ENCODE data around the gene ATG13.

ATG13 gene

DNA sequence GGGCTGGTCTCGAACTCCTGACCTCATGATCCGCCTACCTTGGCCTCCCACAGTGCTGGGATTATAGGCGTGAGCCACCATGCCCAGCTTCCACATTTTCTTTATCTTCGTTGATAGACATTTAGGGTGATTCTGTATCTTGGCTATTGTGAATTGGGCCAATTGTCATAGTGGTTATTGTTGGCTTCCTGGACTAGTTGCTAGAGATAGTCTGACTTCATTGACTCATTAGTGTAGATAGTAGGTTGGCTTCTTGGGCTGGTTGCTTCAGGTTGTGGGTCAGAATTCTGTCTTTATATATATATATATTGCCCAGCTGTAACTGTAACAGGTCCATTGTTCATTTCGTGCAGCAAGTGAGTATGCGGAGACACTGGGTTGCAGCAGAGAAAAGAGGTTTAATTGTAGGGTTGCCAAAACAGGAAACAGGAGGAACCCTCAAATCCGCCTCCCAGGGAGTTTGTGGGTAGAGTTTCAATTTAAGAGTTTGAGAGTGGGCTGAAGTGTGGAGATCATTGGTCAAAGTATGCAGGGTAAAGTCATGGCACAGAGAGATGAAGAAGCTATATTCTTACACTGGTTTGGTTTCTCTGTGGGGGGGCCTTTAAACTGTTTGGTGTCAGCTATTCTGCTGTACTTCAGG, 22.0 kb downstream of the ATG13 start:
- no peaks in the 10 kb centered on the region; the same call in 1 of the 2 replicates for H3F3A ChIP-seq (ENCODE audit: control insufficient read depth, insufficient read depth)
- H3K9me3 ChIP-seq (ENCODE audit: control insufficient read depth, insufficient read depth, low read length): no peaks in the 10 kb centered on the region
- TF ChIP-seq CTCF (IDR thresholded peaks at IDR 0.05; ENCODE audit: low read depth, low read length, poor library complexity, severe bottlenecking) (no peak), EZH2phosphoT487 (IDR thresholded peaks at IDR 0.05; ENCODE audit: borderline replicate concordance, low read length) (no peak)
- no peaks in the 10 kb centered on the region for H3K79me2 ChIP-seq (ENCODE audit: control insufficient read depth, low read length)
- H3K27me3 ChIP-seq (ENCODE audit: control insufficient read depth, low read length): no peaks in the 10 kb centered on the region
- no peak overlapping the region for H3K4me2 ChIP-seq (ENCODE audit: low read length)
- no peaks in the 10 kb centered on the region for H3K9me2 ChIP-seq (replicated peaks; ENCODE audit: control insufficient read depth, low read length)
- no peaks in the 10 kb centered on the region for H3K4me1 ChIP-seq (ENCODE audit: control insufficient read depth, low read length)
- H3K27ac ChIP-seq (ENCODE audit: low read depth, low read length): no peak overlapping the region
- H4K20me1 ChIP-seq (ENCODE audit: control insufficient read depth, insufficient read depth, low read depth, low read length): no peaks in the 10 kb centered on the region
- no peak overlapping the region for H3K4me3 ChIP-seq (ENCODE audit: low read length)
- peaks cover 9% of the 10 kb centered on the region for H3K36me3 ChIP-seq (ENCODE audit: control insufficient read depth, low read length)

DNA sequence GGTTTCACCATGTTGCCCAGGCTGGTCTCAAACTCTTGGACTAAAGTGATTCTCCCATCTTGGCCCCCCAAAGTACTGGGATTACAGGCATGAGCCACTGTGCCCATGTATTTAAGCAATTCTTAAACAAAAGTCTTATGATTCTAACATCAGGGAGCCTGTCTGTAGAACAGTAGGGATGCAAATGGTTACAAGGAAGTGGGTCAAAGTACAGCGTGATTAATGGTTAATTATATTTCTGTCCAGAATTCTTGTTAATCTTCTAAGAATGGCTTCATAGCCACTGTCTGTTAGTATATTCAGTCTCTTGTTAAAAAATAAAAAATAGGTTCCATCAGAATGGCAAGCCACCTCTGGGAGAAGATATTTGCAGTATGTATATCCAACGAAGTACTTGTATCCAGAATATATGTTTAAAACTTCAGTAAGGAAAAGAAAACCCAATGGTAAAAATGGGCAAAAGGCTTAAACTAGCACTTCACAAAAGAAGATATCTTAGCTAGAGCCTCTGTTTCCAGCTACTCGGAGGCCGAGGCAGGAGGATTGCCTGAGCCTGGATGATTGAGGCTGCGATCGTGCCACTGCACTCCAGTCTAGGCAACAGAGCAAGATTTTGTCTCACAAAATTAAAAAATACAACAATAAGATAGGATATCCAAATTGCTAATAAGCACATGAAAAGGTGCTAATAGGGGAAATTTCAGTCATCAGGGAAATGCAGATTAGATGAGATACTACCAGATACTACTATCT, 22.9 kb downstream of the ATG13 start:
- no peaks in the 10 kb centered on the region for H4K20me1 ChIP-seq (ENCODE audit: control insufficient read depth, insufficient read depth, low read depth, low read length)
- no peaks in the 10 kb centered on the region for H3K9me3 ChIP-seq (ENCODE audit: control insufficient read depth, insufficient read depth, low read length)
- H3K27ac ChIP-seq (ENCODE audit: low read depth, low read length): no peak overlapping the region
- H3K36me3 ChIP-seq (ENCODE audit: control insufficient read depth, low read length): peaks cover 15% of the 10 kb centered on the region
- TF ChIP-seq EZH2phosphoT487 (IDR thresholded peaks at IDR 0.05; ENCODE audit: borderline replicate concordance, low read length): no peak
- no peak for TF ChIP-seq CTCF (IDR thresholded peaks at IDR 0.05; ENCODE audit: low read depth, low read length, poor library complexity, severe bottlenecking)
- H3K4me3 ChIP-seq (ENCODE audit: low read length): no peak overlapping the region
- H3F3A ChIP-seq (ENCODE audit: control insufficient read depth, insufficient read depth): no peaks in the 10 kb centered on the region; the same call in 1 of the 2 replicates
- H3K4me1 ChIP-seq (ENCODE audit: control insufficient read depth, low read length): no peaks in the 10 kb centered on the region
- no peak overlapping the region for H3K4me2 ChIP-seq (ENCODE audit: low read length)
- no peaks in the 10 kb centered on the region for H3K27me3 ChIP-seq (ENCODE audit: control insufficient read depth, low read length)
- no peaks in the 10 kb centered on the region for H3K79me2 ChIP-seq (ENCODE audit: control insufficient read depth, low read length)
- no peaks in the 10 kb centered on the region for H3K9me2 ChIP-seq (replicated peaks; ENCODE audit: control insufficient read depth, low read length)

GRCh38 chr11:46641639-46642038, 24.3 kb downstream of the ATG13 start:
- no peak overlapping the region for H3K27ac ChIP-seq (ENCODE audit: low read depth, low read length)
- H3K79me2 ChIP-seq (ENCODE audit: control insufficient read depth, low read length): no peaks in the 10 kb centered on the region
- H3K4me3 ChIP-seq (ENCODE audit: low read length): no peak overlapping the region
- H3K36me3 ChIP-seq (ENCODE audit: control insufficient read depth, low read length): peaks cover 20% of the 10 kb centered on the region
- H3K9me3 ChIP-seq (ENCODE audit: control insufficient read depth, insufficient read depth, low read length): no peaks in the 10 kb centered on the region
- no peaks in the 10 kb centered on the region for H4K20me1 ChIP-seq (ENCODE audit: control insufficient read depth, insufficient read depth, low read depth, low read length)
- no peaks in the 10 kb centered on the region for H3K4me1 ChIP-seq (ENCODE audit: control insufficient read depth, low read length)
- no peaks in the 10 kb centered on the region; the same call in 1 of the 2 replicates for H3F3A ChIP-seq (ENCODE audit: control insufficient read depth, insufficient read depth)
- no peaks in the 10 kb centered on the region for H3K9me2 ChIP-seq (replicated peaks; ENCODE audit: control insufficient read depth, low read length)
- no peak overlapping the region for H3K4me2 ChIP-seq (ENCODE audit: low read length)
- no peaks in the 10 kb centered on the region for H3K27me3 ChIP-seq (ENCODE audit: control insufficient read depth, low read length)
- TF ChIP-seq CTCF (IDR thresholded peaks at IDR 0.05; ENCODE audit: low read depth, low read length, poor library complexity, severe bottlenecking) (no peak), EZH2phosphoT487 (IDR thresholded peaks at IDR 0.05; ENCODE audit: borderline replicate concordance, low read length) (no peak)
